ENCODE data around the gene NALCN.
A peak's percentile ranks its signal among the peaks of the same experiment; 100 is the strongest.

The NALCN gene

DNA sequence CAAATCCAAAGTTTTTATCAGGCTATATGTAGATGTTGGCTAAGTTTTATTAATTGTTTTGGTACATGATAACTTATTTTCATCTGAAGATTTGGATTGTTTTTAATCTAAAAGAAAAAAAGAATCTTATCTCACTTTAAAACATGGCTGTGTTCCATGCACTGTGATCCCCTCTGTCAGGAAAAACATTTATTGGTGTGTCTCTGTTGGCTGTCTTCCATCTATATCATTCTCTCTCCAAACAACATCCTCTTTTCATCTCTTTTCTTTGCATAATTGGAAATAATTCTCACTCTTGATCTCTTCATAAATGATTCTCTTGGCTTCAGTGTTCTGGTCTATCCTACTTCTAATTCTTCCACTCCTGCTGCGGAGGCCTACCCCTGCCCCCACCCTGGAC lies 4.2 kb downstream of the NALCN start:
- no peak for DNase-seq

DNA sequence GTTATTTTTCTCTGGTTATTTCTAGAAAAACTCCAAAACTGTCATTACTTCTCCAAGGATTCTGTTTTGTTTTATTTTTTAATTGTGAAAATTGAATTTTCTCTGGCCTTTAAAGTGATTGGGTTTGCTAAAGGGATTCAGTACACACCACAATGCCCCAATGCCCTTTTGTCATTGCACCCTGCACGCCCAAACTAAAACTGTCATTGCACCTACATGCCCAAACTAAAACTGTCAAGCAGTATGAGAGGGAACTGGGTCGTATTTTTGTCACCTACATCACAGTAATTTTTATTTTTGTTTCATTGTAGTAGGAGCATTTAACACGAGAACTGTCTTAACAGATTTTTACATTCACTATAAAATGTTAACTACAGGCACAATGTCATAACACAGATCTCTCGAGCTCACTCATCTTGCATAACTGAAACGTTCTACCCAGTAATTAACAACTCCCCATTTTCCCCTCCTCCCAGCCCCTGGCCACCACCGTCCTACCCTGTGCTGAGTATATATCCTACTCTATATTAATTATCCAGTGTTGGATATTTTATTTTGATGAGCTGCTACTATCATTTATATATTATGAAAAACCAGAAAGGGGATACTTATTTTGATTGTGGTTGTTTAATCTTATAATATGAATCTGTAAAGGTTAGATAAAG lies 7.2 kb downstream of the NALCN start:
- no peak for DNase-seq

DNA sequence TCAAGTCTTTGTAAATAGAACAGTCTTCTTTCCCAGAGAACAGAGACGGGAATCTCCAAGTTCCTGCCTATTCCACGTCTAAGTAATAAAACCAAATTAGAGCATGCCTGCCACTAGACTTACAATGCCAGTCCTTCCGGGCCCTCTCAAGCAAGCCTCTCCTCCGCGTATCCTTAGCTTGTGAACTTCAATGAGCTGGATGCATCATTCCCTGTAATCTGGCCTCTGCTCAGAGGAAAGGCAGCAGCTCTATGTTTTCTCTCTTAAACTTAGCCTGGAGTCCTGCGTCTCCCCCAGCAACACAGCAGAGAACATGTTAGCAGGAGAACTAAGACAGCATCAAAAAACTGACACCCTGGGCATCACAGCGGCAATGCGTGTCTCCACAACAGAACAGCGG lies 8.2 kb downstream of the NALCN start:
- DNase-seq: no peak

DNA sequence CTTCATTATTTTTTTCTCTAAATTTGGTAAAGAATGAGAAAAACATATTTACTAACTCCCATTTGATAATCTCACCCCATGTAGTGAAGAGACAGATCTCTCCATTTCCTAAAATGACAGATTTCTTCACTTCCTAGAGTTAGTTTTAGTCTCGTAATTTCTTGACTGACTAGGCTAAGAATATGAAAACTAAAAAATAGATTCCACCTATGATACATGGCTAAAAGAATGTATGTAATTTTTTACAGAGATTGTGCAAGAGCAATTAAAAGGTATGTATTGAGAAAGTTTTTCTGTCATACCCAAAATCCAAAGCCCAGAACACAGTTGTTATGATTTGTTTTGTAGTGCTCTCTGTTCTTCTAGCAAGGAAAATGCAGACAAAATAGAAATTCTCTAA lies 9.5 kb downstream of the NALCN start:
- DNase-seq: no peak

DNA sequence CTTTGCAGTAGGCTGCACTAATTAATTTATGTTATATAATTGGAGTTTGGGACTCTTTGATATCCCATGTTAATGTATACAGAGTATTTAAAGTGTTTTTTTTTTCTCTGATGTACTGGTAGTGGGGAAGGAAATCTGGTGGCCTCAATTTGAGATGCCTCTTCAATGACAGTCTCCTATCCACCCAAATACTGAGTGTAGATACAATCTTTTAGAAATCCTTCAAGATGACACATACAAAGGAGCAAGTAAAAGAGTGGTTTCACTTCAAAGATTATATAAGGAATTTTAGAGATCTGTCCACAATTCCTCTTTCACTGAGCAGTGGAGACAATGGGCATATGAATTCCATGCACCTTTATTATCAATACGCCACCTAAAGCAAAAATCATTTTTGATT lies 15.1 kb downstream of the NALCN start:
- no peak for DNase-seq

DNA sequence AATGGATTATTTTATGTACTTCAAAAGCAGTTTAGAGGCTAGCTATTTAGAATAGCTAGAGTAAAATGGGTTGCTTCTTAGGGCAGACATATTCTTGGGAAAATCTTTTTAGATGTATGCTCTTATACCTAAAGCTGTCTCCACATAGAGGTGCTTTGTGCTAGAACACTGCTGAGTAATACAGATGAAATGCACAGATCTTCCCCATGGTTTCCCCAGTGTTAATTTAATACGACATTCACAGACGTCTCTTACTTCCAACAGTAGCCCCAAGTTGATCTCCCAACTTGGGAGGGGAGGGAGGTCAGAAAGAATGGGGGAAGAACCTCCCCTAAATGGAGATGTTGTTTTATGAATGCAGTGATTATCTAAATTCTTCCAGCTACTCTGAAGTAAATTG lies 16.9 kb downstream of the NALCN start:
- DNase-seq: no peak

DNA sequence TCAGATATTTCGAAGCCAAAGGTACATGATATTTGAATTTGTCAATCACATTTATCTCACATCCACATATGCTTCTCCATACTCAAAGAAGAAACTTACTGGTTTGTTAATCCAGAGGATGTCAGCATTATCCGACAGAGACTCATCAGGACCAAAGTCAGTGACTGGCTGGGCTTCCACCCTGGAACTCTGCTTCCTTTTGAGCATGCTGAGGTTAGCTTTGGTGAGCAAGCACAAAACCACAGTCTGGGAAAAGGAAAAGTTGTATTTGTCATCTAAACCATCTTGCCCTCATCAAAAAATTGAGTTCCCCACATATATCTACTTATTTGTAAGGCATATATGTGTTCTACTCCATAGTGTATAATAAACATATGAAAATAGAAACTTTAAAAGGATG lies 17.4 kb downstream of the NALCN start:
- DNase-seq: no peak

DNA sequence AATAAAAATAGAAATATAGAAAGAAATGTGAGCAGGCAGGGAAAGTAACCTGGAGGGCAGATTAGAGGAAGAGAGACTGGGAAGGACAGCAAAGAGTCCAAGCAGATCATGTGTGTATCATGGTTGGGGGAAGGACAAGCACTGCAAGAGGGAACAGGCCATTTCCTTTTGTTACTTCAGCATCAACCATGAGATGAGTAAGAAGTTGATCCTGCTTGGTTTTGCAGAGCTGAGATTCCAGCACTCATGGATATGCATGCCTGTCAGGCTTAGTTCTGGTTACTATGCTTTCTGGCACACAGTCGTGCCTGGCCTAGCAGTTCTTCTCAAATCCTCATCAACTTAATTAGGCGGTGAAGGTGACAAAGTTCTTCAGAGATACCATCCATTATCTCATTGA lies 18.1 kb downstream of the NALCN start:
- DNase-seq: no peak

DNA sequence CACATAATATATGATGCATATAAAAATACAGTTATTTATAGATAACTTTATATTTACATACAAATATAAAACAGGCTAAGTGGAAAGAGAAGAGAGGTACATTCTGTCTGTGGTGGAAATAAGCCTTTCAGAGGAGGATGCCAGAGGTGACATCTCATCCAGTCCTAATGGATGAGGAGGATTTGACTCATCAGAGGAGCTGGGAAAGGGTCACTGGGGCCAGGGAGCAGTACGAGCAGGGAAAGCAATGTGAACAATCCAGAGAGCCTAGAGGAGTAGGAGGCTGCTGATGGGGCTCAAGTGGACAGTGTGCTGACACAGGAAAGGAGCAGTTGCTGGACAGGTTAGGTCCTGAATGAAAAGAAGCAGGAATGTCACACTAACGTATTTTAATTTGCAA lies 18.6 kb downstream of the NALCN start:
- DNase-seq: no peak

DNA sequence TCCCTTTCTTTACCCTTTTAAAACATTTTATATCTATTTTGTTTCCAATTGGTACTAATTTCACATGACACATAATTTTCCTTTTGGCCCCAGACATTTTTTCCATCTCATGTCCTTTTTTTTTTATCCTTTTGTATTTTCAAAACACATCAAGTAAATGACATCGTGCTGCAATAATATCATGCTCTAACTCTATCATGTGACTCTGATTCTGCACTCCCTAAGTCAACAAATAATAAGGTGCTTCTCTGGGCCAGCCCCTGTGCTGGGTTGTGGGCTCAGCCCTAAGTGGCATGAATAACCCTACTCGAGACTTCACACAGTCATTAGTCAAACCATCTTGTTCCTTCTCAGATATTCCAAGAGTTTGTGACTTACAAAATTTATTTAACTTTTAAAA lies 21.7 kb downstream of the NALCN start:
- DNase-seq: no peak

DNA sequence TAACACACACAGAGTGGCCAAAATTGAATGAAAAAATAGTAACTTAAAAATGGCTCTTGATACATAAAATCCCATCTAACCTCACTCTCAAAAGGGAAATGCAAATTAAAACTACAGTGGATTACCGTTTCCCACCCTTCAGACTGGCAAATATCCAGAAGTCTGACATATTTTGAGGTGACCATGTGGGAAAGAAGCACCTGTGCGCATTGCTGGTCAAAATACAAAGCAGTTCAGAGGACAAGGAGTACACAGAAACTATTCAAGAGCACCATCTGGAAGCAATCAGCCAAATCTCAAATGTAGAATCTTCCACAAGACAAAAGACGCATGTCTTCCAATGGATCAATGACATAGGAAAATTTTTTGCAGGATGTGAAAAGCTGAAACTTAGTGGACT lies 23.2 kb downstream of the NALCN start:
- DNase-seq: no peak

DNA sequence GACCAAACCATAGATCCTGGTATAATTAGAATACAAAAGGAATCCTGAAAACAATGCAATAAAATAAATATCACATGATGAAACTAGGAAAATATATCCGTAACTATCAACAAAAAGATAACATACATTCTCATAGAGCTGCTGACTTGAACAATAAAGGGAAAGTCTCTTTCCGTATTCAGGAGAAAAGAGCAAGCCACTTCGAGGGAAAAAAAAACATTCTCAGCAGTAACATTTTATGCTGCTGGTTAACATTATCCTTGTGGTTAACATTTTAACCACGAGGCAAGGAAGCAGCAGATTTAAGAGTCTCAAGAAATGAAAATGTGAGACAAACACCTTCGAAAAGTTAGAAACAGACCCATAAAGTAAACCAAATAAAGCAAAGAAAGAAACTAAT lies 25.8 kb downstream of the NALCN start:
- DNase-seq: no peak

DNA sequence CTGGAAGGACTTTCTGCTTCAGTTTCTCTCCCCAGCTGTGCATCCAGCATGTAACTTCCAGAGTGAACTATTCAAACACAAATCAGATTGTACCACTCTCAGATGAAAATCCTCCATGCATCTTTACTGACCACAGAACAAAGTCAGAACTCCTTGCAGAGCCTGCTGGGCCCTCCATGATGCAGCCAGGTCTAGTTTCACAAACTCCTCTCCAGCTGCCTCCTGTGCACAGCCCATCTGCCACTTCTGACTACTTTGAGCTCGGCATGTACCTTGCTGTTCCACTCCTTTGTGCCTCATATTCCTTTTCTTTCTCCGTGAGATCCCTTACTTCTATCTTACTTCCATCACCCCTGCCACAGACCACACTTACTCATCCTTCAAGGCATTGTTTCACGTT lies 31.4 kb downstream of the NALCN start:
- no peak for DNase-seq

DNA sequence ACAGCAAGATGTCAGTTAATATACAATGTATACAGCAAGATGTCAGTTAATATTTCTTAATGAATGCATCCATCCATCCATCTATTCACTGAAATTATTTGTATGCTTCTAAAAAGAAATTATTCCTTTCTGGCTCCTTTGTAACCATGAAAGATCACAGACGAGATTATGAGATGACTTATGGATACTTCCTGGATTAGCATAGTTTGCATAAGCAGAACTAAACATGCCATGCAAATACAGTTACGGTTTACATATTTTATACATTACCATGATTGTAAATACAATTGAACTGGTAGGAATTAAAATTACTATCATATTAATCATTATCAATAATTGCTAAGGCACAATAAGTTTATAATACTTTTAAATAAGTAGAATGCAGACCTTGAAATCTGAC lies 32.7 kb downstream of the NALCN start:
- DNase-seq: no peak

DNA sequence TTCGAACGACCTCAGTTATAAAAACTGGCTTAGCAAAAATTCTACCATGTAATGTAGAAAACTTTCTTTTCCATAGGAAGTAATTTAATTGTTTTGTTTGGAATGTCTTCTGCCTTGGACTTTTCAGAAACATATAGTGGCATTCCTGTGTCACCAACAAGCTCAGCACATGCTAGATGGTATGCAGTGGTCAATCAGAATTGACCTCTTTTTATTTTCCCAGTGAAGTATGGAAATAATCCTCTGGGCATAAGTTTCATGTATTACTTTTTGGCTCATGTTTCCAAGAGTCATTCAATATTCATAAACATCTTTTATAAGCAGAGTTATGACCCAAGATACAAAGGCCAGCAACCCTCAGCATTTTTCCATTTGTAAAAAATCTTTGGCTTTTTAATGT lies 33.6 kb downstream of the NALCN start:
- DNase-seq: no peak

DNA sequence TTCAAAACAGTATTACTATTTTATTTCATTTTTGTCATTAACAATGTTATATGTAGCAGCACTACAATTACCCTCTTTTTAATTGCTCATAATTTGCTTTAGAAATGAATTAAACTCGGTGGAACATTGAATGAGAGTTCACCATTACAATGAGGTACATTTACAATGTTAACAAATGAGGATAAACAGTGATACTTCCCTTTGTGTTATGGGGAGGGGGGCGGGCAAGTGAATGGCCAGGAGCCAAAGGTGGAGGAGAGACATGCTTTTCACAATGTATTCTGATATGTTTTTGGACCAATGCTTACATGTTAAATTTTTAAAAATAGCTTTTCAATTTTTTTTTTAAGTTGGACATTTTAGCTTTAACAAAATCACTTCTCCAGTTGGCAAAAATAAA lies 34.2 kb downstream of the NALCN start:
- peak; percentile 16 to 73 for DNase-seq

DNA sequence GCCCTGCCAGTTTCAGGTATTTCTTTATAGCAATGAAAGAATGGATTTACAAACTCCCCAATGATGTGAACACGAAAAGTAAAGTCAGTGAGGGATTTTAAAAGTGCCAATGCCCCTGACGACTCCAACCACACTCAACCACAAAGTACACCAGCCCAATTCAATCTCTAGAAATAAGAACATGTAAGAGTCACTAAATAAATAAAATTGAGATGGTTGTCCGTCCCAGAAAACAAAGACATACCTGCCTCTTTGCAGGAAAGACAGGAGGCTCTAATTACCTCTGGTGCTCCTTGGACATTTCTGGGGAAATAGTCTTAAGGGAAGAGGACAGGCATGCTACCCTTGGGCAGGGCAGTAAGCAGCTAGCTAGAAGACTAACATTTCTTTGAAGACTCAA lies 55.8 kb downstream of the NALCN start:
- DNase-seq: no peak

DNA sequence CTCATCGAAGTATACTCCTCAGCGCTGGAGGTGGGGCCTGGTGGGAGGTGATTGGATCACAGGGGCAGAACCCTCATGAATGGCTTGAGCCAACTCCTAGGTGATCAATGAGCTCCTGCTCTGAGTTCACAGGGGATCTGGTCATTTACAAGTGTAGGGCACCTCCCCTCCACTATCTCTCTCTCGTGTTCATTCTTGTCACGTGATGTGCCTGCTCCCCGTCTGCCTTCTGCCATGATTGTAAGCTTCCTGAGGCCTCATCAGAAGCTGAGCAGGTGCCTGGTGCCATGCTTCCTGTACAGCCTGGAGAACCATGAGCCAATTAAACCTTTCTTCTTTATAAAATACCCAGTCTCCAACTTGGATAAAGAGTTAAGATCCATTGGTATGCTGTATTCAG lies 61.4 kb downstream of the NALCN start:
- DNase-seq: no peak

DNA sequence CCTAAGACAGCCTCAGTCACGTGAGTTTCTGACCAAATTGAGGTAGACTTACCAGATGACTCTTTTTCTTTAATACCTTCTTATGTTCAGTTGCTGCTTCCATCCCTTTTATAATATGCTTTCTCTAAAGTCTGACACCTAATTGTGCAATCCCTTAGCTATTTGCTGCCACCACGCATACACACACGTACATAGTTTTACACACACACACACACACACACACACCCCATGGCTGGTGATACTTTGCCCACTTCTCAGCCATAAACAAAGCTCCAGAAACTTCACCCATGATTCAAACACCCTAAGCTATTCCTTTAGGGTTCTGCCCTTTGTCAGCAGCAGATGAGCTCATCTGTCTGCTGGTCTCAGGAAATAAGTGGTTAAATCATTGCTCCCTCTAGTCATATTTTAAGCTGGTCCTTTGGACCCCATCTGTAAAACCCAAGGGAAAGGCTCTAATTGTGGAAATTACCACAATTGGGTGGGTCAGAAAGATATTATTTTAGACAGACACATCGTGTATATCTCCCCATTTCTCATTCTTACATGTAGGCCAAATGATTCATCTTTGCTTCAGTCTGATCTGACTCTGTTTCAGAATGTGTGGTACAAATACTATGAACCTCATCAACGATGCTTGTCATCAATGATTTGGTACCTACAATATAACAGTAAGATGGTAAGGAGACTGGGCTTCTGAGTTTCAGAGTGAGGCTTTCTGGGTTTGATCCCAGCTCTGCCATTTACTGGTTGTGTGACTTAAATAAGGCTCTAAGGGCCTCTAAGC lies 69.2 kb downstream of the NALCN start:
- DNase-seq: no peak

DNA sequence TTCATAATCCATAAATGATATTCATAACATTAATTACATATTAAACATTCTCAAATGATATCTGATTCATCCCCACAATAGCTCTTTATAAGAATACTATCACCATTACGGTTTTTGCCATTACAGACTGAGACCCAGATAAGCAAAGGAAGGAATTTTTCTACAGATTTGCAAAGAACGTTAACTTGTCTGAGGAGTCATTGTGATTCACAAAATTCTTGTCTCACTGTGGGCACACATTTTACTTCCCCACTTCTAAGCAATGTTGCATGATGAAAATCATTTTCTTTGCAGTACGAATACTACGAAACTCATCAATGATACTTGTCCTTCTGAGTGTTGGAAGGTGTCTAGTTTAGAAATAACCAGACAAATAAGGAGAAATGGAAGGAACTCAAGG lies 70.1 kb downstream of the NALCN start:
- DNase-seq: no peak

DNA sequence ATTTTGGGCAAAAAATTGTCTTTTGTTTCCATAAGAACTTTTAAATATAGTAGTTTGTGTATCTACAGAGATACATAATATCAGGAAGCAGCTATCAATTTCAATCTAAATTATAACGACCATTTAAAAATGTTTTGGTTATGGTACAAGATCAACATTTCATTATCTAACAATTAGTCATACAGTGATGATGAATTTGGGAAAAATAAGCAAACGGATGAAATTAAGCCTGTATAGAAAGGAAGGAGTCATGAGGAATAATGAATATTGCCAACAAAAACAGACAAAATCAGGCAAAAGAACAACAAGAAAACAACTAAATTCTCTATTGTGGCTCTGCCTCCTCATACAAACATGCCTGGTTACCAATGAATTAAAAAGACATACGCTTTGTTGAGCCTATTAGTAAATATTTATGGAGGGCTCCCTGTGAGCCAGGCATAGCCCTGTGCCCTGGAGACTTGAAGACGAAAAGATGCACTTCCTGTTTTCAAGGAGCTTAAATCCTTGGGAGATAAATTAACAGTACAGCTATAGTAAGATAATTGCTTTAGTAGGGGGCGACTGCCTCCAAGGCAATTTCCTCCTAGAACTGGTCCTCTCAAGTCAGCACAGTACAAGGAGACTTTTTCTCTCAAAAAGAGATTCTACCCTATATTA lies 73.0 kb downstream of the NALCN start:
- no peak for DNase-seq

DNA sequence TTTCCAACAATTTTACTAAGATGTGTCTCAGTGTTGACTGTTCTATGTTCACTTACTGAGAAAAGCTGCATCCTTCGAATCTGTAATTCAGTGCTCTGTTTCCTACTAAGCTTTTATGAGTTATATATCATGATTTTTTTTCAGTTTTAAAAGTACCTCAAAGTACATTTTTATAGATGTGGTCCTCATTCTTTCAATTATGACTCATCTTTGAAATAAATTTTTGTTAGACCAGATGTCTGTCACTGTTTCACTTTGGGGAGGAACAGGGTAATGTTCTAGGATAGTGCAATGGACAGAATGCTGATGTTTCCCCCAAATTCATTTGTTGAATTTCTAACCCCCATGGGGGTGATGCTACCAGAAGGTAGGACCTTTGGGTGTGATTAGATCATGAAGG lies 74.8 kb downstream of the NALCN start:
- DNase-seq: no peak

DNA sequence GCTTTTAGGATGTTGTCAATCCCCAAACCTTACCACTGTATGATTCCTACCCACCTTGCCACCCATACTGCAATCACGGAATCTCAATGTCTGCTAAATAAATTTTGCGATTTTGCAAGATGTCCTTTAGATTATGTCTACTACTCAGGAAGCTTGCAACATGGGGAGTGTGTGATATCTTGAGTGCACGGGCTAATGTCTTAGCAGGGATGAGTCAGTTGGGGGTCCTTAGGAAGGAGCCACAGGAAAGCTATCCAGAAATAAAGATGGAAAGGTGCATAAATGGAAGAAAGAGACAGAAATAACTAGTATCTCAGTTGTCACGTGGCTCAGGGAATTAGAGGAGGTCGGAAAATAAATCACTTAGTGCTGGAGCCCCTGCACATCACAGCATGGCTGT lies 77.1 kb downstream of the NALCN start:
- no peak for DNase-seq

DNA sequence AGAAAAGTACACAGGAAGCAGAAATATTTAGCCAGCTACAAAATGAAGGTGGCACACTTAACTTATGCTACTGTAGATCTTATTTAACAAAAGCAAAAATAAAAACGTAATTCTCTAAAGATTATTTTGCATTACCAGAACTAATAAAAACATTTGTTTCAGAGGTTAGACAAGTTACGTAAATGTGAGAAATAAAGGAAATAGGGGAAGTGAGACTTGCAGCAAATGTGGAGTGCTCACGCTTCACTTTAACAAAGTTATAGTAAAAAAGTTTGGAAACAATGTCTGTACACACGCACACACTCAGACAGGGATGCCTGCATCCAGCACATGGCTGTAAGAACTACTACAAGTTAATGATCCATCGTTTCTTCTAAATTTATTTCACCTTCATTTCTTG lies 83.7 kb downstream of the NALCN start:
- no peak for DNase-seq

DNA sequence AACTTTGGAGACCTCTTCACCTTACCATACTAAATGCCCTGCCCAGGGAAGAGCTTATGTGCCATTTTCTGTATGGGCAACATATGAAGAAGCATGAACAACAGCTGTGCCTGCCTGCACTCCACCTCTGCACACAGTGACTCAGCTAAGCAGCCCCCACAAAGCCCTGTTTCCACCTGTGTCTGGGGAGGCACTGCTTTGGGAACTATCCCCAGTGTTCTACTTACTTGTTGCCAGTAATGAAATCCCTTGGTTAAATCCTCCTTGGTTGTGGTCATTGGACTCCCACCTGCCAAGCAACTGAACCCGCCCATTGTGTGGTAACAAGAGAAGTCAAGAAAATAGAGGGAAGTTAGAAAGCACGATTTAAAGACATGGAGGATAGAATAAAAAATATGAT lies 84.6 kb downstream of the NALCN start:
- no peak for DNase-seq

Data from NCI-H2081 (cell line).